Activated CD4-positive, CD25-positive, alpha-beta regulatory T cell treated with anti-CD3 and anti-CD28 coated beads, Interleukin-2, amount 50 U/mL, for 24 hours (primary cell): ENCODE measurements around the gene SPON1.

ENCODE experiments used
- ATAC-seq, 2 donors: fragments of 150-1000 bp; cut with Tn5 transposase; one replicate each; pipeline ENCODE4 v1.10.0; 2021; ENCODE audit warnings: mild to moderate bottlenecking in 1 of 2, moderate library complexity in 1 of 2

SPON1 gene

GRCh38 chr11:13944911-13945425, 17.6 kb upstream of the SPON1 start:
- ATAC-seq = no peak

DNA sequence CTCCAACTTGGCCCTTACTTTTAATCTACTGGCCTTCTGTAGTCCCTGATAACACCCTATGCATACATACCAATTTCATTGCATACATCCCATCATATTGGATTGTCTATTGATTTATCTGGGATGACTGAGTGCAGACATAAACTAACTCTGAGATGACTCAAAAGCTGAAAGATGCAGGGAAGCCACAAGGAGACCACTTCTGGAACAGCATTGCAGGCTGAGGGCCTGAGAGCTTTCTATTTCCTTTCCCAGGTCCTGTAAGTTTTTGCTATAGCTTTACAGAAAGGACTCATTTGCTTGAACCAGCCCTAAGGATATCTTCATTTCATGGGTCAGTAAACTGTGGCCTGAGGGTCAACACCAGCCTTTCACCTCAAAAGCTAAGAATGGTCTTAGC, 15.1 kb upstream of the SPON1 start:
- ATAC-seq = no peak

- ATAC-seq = no peak
Observed at GRCh38 chr11:13949876-13950275, 12.6 kb upstream of the SPON1 start.

DNA sequence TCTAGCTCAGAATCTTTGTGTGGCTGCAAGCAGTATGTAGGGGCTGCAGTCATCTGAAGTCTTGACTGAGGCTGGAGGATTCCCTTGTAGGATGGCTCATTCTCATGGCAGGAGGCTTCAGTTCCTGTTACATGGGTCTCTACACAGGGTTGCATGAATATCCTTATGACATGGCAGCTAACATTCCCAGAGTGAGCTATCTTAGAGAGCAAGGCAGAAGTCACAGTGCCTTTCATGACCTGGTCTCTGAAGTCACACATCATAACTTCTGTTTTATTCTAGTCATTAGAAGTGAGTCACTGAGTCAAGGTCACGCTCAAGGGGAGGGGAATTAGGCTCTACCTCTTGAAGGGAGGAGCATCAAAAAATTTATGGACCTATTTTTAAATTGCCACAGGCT, 10.3 kb upstream of the SPON1 start:
- ATAC-seq = no peak

- ATAC-seq = no peak
Observed at GRCh38 chr11:13952668-13953067, 9.9 kb upstream of the SPON1 start.

GRCh38 chr11:13954591-13954990, 7.9 kb upstream of the SPON1 start:
- no peak for ATAC-seq

GRCh38 chr11:13955971-13956421, 6.5 kb upstream of the SPON1 start:
- ATAC-seq = no peak

GRCh38 chr11:13956988-13957387, 5.5 kb upstream of the SPON1 start:
- no peak for ATAC-seq

GRCh38 chr11:13958641-13959400, 3.7 kb upstream of the SPON1 start:
- ATAC-seq = no peak

DNA sequence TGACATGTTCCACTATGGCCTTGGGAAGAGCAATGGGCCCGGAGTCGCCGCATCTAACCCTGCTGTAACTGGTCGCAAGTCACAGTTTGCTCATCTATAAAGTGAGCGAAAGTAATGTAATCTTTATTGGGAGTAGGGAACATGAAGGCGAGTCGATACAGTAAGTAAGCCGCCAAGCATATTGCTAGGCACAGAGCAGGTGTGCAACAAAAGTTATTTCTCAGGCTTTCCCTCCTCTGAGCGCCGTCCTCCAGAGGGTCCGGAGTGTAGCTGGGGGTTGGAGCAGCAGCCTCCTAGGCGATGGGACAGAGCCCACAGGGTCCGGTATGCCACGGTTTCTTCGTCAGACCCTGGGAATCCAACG, 343 bp upstream of the SPON1 start:
- ATAC-seq = no peak

DNA sequence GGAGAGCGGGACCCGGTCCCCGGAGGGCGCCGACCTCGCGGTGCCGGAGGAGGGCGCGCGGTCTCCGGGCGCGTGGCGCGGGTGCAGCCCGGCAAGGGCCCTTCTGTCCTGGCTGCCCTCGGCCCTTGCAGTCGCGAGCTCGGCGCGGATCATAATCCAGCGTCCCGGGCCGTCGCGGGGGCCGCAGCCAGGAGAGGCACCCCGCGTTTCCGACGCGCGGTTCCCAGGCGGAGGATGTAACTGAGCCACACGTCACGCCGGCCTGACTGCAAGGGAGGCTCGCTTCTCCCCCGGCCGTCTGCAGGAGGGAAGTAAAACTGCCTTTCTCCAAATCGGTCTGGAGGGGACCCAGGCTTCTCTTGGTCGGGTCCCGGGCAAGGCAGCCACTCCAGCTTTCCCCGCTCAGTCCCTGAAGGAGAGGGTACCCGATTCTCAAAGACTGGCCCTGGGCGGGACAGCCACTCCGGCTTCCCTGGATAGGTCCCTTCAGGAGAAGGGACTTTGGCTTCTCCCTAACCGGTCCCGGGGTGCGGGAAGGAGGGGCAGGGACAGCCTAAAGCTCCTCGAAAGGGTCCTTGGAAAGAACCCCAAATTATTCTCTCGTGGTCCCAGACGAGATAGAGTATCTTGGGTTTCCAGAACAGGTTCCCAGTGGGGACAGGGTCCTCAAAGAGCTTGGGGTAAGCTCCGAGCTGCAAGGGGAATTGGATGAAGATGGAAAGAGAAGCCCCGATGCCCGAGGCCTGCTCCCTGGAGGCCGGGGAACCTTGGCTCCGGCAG, 836 bp downstream of the SPON1 start:
- ATAC-seq = peak; percentile 33 to 42

DNA sequence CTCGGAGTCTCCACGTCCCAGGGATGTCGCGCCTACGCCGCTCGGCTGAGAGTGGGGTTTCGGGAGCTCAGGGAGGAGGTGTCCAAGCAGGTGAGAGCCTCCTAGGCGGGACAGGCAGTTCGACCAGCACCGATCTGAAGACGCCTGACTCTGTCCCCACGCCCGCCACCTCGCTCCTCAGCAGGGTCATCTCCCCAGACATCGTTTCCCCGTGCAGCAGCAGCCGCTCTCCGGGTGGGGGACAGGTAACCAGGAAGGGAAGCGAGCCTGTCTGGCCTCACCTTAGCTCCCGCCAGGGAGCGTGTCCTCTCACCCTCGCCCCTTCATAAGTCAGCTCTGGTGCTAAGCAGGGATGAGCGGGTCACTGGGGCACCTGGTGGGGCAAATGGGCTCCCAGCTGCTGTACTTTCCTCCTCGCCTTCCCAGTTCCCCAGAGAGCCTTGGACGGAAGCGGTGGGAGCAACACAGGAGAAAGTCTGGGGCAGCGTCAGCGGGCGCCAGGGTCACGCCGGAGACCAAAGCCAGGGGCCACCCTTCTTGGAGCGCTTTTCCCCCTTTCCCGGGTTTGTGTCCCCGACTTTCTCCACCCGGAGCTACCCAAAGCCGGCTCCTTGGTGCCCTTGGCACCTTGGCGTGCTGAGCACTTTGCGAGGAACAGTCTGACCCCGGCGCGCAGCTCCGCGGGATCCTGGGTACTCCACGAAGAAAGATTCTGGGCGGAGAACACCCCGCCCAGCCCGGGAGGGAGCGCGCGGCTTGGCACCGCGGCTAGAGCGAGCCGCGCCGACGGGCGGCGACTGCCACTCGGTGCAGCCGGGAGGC, 1.6 kb downstream of the SPON1 start:
- no peak for ATAC-seq

GRCh38 chr11:13964771-13965074, 2.2 kb downstream of the SPON1 start:
- ATAC-seq = no peak

GRCh38 chr11:13965337-13965736, 2.8 kb downstream of the SPON1 start:
- no peak for ATAC-seq

DNA sequence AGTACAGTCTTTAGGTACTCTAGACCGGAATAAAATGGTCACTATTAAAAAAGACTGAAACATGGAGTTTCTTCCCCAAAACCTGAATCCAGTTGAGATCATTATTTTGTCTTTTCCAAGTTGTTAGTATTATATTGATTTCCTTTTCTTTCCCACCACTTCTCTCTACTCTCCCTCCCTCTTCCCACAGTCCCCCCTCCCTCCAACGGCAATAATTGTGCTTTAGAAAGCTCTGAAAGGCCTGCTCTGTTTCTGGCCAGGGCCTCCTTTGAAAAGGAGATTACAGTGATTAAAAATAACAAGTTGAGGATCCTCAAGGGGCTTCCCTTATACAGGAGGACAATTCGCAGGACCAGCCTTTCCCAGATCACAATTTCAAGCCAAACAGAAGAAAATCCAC, 3.5 kb downstream of the SPON1 start:
- ATAC-seq = no peak

DNA sequence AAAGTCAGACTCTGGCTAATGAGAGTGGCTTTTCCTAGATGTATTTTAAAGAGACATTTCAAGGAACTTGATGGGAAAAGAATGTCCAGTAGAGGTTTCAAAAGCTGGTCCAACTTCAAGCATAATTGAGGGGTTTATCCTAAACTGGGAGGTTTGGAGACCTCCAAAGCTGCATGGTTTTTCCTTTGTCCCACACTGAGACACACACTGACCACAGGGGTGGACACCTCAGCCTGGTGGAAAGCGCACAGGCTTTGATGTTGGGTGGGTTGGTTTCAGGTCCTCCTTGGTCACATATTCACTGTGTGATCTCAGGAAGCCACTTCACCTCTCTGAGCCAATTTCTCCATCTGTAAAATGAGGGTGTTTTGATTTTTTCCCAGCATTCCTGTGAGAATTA, 4.0 kb downstream of the SPON1 start:
- ATAC-seq = no peak

- ATAC-seq = no peak
Observed at GRCh38 chr11:13970986-13971385, 8.5 kb downstream of the SPON1 start.

DNA sequence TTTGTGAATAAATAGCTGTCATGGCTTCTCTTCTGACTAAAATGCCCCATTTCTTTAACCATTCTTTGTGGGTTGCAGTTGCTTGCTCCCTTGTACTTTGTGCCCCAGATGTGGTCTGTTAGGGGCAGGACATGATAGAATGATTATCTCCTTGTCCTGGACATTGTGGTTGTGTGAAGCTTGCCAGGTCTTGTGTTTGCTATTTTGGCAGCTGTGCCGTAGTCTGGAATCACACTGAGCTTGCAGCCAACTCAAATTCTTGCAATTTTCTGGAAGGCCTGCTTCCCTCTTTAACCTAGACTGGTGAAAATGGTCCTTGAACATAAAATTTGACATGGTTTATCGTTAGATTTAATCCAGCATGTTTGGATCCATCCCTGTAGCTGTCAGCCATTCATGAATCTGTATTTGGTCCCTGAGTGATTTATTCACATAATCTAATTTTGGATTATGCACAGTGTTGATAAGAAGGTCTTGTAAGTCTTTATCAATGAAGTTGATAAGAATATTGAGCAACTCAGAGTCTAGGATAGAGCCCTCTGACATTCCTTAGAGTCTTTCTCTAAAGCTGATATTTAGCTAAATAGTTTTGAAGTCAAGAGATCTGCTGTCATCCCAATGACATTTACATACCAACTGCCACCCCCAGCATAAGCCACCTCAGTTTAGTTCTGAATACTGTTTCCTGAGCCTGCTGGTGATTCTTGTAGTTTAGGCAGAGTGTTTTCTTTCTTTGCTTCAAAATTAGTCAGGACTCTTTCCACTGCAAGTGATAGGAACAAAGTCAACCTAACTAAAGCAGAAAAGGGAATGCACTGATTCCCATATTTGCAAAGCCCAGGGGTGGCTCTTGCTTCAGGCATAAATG, 9.8 kb downstream of the SPON1 start:
- no peak for ATAC-seq

DNA sequence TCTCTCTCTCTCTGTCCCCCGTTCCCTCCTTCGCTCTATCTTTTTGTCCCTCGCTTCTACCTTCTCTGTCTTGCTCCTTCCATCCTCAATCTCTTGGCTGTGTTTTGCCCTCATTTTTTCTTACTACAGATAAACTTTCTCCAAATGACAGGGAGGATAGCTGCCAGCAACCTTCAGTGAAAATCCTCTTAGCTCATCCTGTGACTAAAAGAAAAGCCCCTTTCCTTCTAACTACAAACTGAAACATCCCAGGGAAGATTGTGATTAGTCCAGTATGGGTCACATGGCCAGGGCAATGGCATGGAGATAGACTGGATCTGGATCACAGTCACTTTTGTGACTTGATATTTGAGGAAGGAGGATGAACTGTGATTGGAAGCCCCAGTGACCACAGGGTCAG, 10.4 kb downstream of the SPON1 start:
- ATAC-seq = no peak

- no peak for ATAC-seq
Observed at GRCh38 chr11:13974631-13975030, 12.1 kb downstream of the SPON1 start.

GRCh38 chr11:13983081-13983751, 20.7 kb downstream of the SPON1 start:
- ATAC-seq = no peak
